A673 (cell line): ENCODE measurements around the gene DNTTIP2.

Source experiments
- CTCF ChIP-seq: fragments of 300-800, 200-600 bp; sonication (generic); conservative IDR thresholded peaks from 2 replicates; pipeline ENCODE4 v1.5.1; 2017; ENCODE audit warnings: low read depth, mild to moderate bottlenecking, antibody characterized with exemption, low read length, moderate library complexity, mixed read lengths
- EZH2 ChIP-seq: fragments of 200-600 bp; sonication (generic); IDR thresholded peaks from 2 replicates; pipeline ENCODE4 v1.6.1; 2017; ENCODE audit warnings: borderline replicate concordance, low read depth, mild to moderate bottlenecking, mixed read lengths, antibody characterized with exemption, low read length; ENCODE audit not compliant: poor library complexity, severe bottlenecking

DNA sequence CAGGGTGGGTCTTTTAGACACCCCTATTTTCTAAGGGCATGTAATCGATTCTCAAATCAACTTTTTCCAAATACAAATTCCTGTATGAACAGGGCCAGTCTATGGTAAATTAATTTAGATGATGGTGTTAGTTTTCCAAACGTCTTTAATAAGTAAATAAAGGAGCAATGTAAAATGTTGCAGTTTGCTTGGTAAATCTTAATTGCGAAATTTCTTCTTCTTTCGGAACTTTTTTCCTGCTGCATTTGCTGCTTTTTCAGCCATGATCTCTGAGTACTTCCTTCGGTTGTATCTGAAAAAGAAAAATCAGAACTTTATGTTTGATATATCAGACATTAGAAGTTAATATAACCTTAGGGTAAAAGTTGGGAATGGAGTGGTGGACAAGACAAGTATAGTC is 9.4 kb downstream of the DNTTIP2 start:
- TF ChIP-seq EZH2: no peak
- no peak for TF ChIP-seq CTCF
